Fibroblast of pulmonary artery (primary cell): Measurements from ENCODE around the gene CMTR2.

ENCODE experiments used
- DNase-seq: peaks from one replicate; pipeline ENCODE4 v3.0.0-alpha.2; 2010; ENCODE audit warnings: low read depth
- H3K4me3 ChIP-seq: replicated peaks from 2 replicates; pipeline ENCODE4 v1.5.1; 2011; ENCODE audit warnings: low read depth, mild to moderate bottlenecking, control low read depth, low read length, moderate library complexity
- TF ChIP-seq, protein P1 (sequence below): IDR thresholded peaks from 2 replicates; pipeline ENCODE4 v1.5.1; 2011; ENCODE audit warnings: mild to moderate bottlenecking, control low read depth, low read length, inconsistent platforms; ENCODE audit errors: missing control alignments

CMTR2 gene

DNA sequence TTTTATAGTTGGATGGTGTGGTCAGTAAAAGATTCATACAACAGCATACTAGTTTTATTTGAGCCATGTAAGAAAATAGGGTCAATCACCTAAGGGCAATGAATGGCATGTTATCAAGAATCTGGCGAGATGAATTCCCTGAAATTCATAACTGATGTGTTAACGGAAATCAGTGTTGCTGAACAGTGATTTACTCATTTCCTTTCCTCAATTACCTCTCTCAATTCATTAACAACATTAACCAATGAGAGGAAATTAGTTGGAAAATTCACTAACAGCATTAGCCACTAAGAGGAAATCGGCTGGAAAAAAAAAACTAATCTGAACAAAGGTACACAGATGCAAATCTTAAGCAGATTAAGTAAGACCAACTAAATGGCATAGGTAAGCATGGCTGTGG, 6.3 kb downstream of the CMTR2 start:
- TF ChIP-seq, protein P1, sequence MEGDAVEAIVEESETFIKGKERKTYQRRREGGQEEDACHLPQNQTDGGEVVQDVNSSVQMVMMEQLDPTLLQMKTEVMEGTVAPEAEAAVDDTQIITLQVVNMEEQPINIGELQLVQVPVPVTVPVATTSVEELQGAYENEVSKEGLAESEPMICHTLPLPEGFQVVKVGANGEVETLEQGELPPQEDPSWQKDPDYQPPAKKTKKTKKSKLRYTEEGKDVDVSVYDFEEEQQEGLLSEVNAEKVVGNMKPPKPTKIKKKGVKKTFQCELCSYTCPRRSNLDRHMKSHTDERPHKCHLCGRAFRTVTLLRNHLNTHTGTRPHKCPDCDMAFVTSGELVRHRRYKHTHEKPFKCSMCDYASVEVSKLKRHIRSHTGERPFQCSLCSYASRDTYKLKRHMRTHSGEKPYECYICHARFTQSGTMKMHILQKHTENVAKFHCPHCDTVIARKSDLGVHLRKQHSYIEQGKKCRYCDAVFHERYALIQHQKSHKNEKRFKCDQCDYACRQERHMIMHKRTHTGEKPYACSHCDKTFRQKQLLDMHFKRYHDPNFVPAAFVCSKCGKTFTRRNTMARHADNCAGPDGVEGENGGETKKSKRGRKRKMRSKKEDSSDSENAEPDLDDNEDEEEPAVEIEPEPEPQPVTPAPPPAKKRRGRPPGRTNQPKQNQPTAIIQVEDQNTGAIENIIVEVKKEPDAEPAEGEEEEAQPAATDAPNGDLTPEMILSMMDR: no peak
- no peak for DNase-seq
- H3K4me3 ChIP-seq: no peak overlapping the region

DNA sequence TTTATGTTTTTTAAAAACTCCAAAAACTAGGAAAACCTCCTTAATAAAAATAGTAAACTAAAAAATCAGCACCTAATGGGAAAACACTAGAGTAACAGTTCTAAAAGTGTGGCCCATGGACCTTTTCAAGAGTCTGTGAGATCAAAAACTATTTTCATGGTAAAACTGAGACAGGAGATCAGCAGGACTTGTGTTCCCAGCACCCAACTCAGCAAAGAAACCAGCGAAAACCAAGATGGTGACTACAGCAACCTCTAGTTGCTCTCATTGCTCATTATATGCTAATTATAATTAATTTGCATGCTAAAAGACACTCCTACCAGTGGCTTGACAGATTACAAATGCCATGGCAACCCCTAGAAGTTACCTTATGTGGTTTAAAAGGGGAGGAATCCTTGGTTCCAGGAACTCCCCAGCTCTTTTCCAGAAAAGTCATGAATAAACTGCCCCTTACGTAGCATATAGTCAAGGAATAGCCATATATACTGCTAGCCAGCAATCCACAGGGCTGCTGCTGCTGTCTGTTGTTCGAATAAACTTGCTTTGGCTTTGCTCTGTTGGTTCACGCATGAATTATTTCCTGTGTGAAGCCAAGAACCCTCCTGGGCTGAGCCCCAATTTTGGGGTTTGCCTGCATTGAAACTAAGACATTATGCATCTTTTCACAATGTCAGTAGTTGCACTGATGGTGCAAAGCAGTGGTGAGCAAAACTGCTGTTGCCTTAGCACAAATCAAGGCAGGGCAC, 12.4 kb downstream of the CMTR2 start:
- no peak for DNase-seq
- TF ChIP-seq, protein P1: no peak

DNA sequence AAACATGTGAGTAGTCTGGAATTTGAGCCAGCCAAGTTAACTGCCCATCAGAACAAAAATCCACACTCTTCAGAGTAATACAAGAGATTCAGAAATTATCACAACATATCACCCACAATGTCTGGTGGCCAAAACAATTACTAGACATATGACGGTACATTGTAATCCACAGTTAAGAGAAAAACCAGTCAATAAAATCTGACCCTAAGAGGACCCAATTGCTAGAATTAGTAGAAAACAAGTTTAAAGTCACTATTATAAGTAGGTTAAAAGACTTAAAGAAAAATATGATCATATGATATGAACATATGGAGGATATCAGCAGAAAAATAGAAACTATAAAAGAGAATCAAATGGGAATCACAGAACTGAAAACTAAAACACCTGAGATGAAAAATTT, 15.8 kb downstream of the CMTR2 start:
- no peak overlapping the region for H3K4me3 ChIP-seq
- TF ChIP-seq, protein P1: no peak

More for the DNA sequence above, 12.4 kb downstream of the CMTR2 start:
- no peak overlapping the region for H3K4me3 ChIP-seq

DNA sequence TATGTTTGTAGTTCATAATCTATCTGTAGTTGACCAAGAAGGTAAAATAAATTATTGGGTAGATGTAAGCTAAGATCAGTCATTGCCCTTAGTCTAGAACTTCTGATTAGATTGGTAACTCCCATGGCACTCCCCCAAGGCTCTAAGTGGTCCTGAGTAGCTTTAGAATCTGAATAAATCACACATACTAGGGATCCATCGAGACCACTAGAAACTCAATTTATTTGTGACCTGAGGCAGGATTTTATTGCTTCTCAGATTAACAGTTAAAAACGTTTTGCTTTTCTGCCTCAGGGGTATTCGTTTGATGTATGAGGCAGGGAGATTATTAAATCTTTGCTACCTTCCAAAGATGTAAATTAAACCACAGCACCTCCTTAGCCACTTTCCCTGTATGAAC, 24.9 kb downstream of the CMTR2 start:
- no peak overlapping the region for H3K4me3 ChIP-seq
- TF ChIP-seq, protein P1: no peak
- DNase-seq: no peak

More for the DNA sequence above, 15.8 kb downstream of the CMTR2 start:
- DNase-seq: no peak

DNA sequence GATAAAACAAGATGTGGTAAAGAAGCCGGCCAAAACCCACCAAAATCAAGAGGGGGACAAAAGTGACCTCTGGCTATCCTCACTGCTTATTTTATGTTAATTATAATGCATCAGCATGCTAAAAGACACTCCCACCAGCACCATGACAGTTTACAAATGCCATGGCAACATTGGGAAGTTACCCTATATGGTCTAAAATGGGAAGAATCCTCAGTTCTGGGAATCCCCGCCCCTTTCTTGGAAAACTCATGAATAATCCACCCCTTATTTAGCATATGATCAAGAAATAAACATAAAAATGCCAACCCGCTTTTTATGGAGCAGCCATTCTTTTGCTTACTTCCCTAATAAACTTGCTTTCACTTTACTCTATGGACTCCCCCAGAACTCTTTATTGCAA, 25.6 kb downstream of the CMTR2 start:
- H3K4me3 ChIP-seq: no peak overlapping the region

DNA sequence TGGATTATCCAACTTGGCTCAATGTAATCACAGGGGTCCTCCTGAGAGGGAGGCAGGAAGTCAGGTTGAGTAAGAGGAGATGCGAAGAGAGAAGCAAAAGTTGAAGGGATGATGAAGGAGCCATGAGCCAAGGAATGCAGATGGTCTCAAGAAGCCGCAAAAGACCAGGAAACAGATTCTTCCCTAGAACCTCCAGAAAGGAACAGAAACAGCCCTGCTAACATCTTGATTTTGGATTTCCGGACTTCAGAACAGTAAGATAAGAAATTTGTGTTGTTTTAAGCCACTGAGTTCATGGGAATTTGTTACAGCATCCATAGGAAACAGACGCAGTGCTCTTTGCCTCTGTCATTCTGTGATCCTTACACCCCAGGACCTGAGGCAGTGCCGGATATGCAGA, 26.8 kb downstream of the CMTR2 start:
- no peak overlapping the region for H3K4me3 ChIP-seq
- TF ChIP-seq, protein P1: no peak
- no peak for DNase-seq

More for the DNA sequence above, 25.6 kb downstream of the CMTR2 start:
- TF ChIP-seq, protein P1: no peak
- DNase-seq: no peak

DNA sequence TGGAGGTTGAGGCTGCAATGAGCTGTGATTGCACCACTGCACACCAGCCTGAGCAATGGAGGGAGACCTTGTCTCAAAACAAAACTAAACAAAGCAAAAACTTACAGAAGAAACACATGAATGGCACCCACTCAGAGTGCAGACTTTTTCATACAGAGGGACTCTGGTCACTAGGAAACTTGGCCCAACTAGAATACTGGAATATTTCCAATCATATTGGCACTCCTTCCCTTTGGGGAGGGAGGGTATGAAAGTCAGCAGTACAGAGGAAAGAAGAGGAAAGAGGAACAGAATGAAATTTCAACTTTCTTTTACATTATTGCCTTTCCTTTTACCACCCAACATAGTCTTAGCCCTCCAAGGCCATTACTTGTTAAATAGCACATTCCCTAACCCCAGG, 28.2 kb downstream of the CMTR2 start:
- no peak overlapping the region for H3K4me3 ChIP-seq
- TF ChIP-seq, protein P1: no peak
- DNase-seq: no peak
